Naive thymus-derived CD8-positive, alpha-beta T cell (primary cell): Measurements from ENCODE around the gene CR1. TPM values are rescaled to one million over a fixed set of nuclear protein-coding genes. Genes with fewer than 3 reads are reported as not detected.
"Not testable (repeated sequence)": the region's sequence is repeated elsewhere in the genome, so short reads cannot be mapped to it uniquely, and the experiment has no call there.

Experiments
- ATAC-seq, 2 donors: fragments of 150-1000 bp; cut with Tn5 transposase in 1 of 2; sonication (Bioruptor Pico), chemical (Tn5 transposase) in 1 of 2; 1 replicate in 1 of 2; 2 replicates in 1 of 2; pipeline ENCODE4 v1.10.0; 2021; ENCODE audit warnings: mild to moderate bottlenecking in 2 of 2, moderate library complexity in 2 of 2
- POLR2A ChIA-PET: fragments of 350-600 bp; sonication (Branson Sonifier 250); formaldehyde crosslinking; loops from one replicate; lab custom pipeline; 2021; ENCODE audit warnings: antibody characterized with exemption; lab: Charles Lee
- DNase-seq, 10 donors: peaks; one replicate each; pipeline versions ENCODE4 v3.0.0 to v3.0.0-alpha.2; 2020 to 2022
- H3K27ac Mint-ChIP-seq, 10 donors: one replicate each; pipeline ENCODE4 v1.8.0; 2020 to 2022; ENCODE audit warnings: mild to moderate bottlenecking in 10 of 10, mixed read lengths in 10 of 10, moderate library complexity in 4 of 10, inconsistent platforms in 1 of 10
- H3K27me3 Mint-ChIP-seq, 5 donors: one replicate each; pipeline ENCODE4 v1.8.0; 2021 to 2022; ENCODE audit warnings: mixed read lengths in 5 of 5
- H3K36me3 Mint-ChIP-seq, 3 donors: one replicate each; pipeline ENCODE4 v1.8.0; 2020 to 2022; ENCODE audit warnings: mixed read lengths in 3 of 3, mild to moderate bottlenecking in 2 of 3, inconsistent platforms in 1 of 3
- H3K4me1 Mint-ChIP-seq, 4 donors: one replicate each; pipeline ENCODE4 v1.8.0; 2021 to 2022; ENCODE audit warnings: mixed read lengths in 4 of 4
- H3K4me3 Mint-ChIP-seq, 10 donors: one replicate each; pipeline ENCODE4 v1.8.0; 2020 to 2022; ENCODE audit warnings: mild to moderate bottlenecking in 10 of 10, mixed read lengths in 10 of 10, moderate library complexity in 6 of 10, inconsistent platforms in 1 of 10
- H3K9me3 Mint-ChIP-seq, 9 donors: one replicate each; pipeline ENCODE4 v1.8.0; 2020 to 2022; ENCODE audit warnings: mixed read lengths in 9 of 9, mild to moderate bottlenecking in 3 of 9, inconsistent platforms in 1 of 9, moderate library complexity in 1 of 9
- polyA plus RNA-seq, 3 donors: library from polyadenylated mRNA; unstranded; fragments of 300-500 nt; fragmentation: Illumina TruSeq; gene quantifications; one replicate each; pipeline ENCODE4 v1.2.3, GENCODE V29; 2021
- total RNA-seq, 8 experiments: library from RNA in 2 of 8; stranded (reverse) in 2 of 8; gene quantifications; one replicate each; pipeline ENCODE4 v1.2.3 and lab custom pipeline; 2021 to 2026

CR1 gene
- total and polyA plus RNA-seq, 5 experiments from 2014 or later = 0.81 to 5.1 (median 3.1) TPM

DNA sequence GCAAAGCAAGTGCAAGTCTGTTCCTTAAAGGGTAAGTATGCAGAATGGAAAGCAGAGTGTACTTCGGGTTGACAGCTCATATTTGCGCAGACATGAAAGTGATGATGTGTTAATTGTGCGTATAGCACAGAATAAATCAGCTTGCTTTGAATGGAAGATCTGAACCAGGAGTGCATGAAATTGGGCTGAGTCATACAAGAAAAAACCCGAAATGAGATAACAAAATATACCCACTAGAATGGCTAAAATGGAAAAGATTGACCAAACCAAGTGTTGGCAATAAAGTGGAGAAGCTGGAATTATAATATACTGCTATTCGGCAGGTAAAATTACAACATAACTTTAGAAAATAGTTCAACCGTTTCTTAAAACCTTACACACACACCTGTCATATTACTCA lies 177.4 kb downstream of the CR1 start:
- no peak for ATAC-seq
- peaks cover 26 to 67% (median 29%) of the 10 kb centered on the region in 5 donors for H3K27me3 Mint-ChIP-seq
- H3K27ac Mint-ChIP-seq = no peak overlapping the region
- DNase-seq = no peak
- H3K36me3 Mint-ChIP-seq = peaks cover 0 to 6% (median 5%) of the 10 kb centered on the region in 3 donors
- peaks cover 0 to 3% (median 1%) of the 10 kb centered on the region in 4 donors for H3K4me1 Mint-ChIP-seq
- H3K4me3 Mint-ChIP-seq = no peak overlapping the region
- POLR2A ChIA-PET = no interaction called here
- H3K9me3 Mint-ChIP-seq = peaks cover 0 to 4% (median 0%) of the 10 kb centered on the region in 9 donors

DNA sequence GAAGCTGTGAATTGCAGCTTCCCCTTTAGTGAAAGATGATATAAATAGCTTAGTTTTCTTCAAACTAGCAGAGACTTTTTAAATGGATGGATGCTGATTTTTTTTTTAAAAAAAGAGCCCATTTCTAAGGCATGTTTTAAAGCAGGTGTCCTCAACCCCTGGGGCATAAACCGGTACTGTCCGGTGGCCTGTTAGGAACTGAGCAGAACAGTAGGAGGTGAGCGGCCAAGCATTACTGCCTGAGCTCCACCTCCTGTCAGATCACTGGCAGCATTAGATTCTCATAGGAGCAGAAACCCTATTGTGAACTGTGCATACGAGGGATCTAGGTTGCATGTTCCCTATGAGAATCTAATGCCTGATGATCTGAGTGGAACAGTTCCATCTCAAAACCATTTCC lies 180.2 kb downstream of the CR1 start:
- Mint-ChIP-seq H3K9me3 (no peaks in the 10 kb centered on the region), H3K4me1 (no peaks in the 10 kb centered on the region), H3K27me3 (peaks cover 11 to 50% (median 18%) of the 10 kb centered on the region in 5 donors), H3K36me3 (peaks cover 0 to 6% (median 5%) of the 10 kb centered on the region in 3 donors), H3K27ac (no peak overlapping the region), H3K4me3 (no peak overlapping the region)
- no peak for ATAC-seq
- POLR2A ChIA-PET = no interaction called here
- no peak for DNase-seq

GRCh38 chr1:207680590-207681388 lies 184.8 kb downstream of the CR1 start:
- POLR2A ChIA-PET, H3K27ac Mint-ChIP-seq, H3K4me1 Mint-ChIP-seq, ATAC-seq, H3K36me3 Mint-ChIP-seq, H3K9me3 Mint-ChIP-seq, DNase-seq, H3K27me3 Mint-ChIP-seq, H3K4me3 Mint-ChIP-seq: not testable (repeated sequence)

DNA sequence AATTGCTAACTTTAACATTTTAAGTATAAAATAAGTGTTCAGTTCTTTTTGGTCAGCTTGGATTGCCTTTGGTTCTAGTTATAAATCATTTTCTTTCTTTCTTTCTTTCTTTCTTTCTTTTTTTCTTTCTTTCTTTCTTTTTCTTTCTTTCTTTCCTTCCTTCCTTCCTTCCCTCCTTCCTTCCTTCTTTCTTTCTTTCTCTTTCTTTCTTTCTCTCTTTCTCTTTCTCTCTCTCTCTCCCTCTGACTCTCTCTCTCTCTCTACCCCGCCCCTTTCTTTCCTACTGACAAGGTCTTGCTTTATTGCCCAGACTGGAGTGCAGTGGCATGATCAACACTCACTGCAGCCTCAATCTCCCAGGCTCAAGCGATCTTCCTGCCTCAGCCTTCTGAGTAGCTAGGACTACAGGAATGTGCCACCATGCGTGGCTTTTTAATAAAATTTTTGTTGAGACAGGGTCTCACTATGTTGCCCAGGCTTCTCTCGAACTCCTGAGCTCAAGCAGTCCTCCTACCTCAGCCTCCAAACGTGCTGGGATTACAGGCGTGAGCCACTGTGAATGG lies 187.0 kb downstream of the CR1 start:
- POLR2A ChIA-PET, H3K36me3 Mint-ChIP-seq, DNase-seq, H3K27ac Mint-ChIP-seq, H3K27me3 Mint-ChIP-seq, H3K9me3 Mint-ChIP-seq, ATAC-seq, H3K4me1 Mint-ChIP-seq, H3K4me3 Mint-ChIP-seq: not testable (repeated sequence)

GRCh38 chr1:207690551-207690950 lies 194.6 kb downstream of the CR1 start:
- peaks cover 6 to 13% (median 11%) of the 10 kb centered on the region in 5 donors for H3K27me3 Mint-ChIP-seq
- H3K36me3 Mint-ChIP-seq, POLR2A ChIA-PET, H3K4me1 Mint-ChIP-seq, ATAC-seq, H3K27ac Mint-ChIP-seq, DNase-seq, H3K4me3 Mint-ChIP-seq, H3K9me3 Mint-ChIP-seq: not testable (repeated sequence)

- H3K27me3 Mint-ChIP-seq = peaks cover 6 to 13% (median 11%) of the 10 kb centered on the region in 5 donors
- POLR2A ChIA-PET = no interaction called here
- DNase-seq (no peak), ATAC-seq (no peak)
- H3K36me3 Mint-ChIP-seq = no peaks in the 10 kb centered on the region
- H3K4me3 Mint-ChIP-seq = no peak overlapping the region
- no peaks in the 10 kb centered on the region for H3K9me3 Mint-ChIP-seq
- peaks cover 0 to 2% (median 0%) of the 10 kb centered on the region in 4 donors for H3K4me1 Mint-ChIP-seq
- H3K27ac Mint-ChIP-seq = no peak overlapping the region
Measured at GRCh38 chr1:207691010-207691409, 195.1 kb downstream of the CR1 start.

Other genes starting within 250 kb of the CR1 start
- 100 to 1,000 TPM in 1 of 2 experiments, 10 to 100 TPM in 1; 98.9 to 102 TPM for gene CD55, start 174.5 kb upstream of the CR1 start, total RNA-seq
- gene CD55, start 174.5 kb upstream of the CR1 start, polyA plus RNA-seq = 100 to 1,000 TPM; 156 to 193 (median 156) TPM
- gene CR2, start 41.8 kb upstream of the CR1 start, total RNA-seq = 1 to 10 TPM; 5.9 to 8.6 TPM
- 10 to 100 TPM; 10.9 to 17.1 (median 11.2) TPM for gene CR2, start 41.8 kb upstream of the CR1 start, polyA plus RNA-seq
- gene CR1L, start 149.0 kb downstream of the CR1 start, total RNA-seq = not detected
- not detected for gene CR1L, start 149.0 kb downstream of the CR1 start, polyA plus RNA-seq